Loucy (cell line): ENCODE data around the gene MACROD2.

ENCODE experiments used
- H2AFZ ChIP-seq: fragments of 200-600 bp; sonication (generic); 2 replicates; pipeline ENCODE4 v1.6.0; 2016; ENCODE audit warnings: antibody characterized with exemption, mild to moderate bottlenecking, low read length, moderate library complexity
- H3F3A ChIP-seq: fragments of 200-600 bp; 2 replicates; pipeline ENCODE4 v1.6.0; 2016; ENCODE audit warnings: antibody characterized with exemption, low read depth, mild to moderate bottlenecking
- H3K27me3 ChIP-seq: fragments of 200-600 bp; sonication (generic); 2 replicates; pipeline ENCODE4 v1.6.1; 2014; ENCODE audit warnings: low read length, mild to moderate bottlenecking; ENCODE audit not compliant: insufficient read depth, poor library complexity, severe bottlenecking
- H3K36me3 ChIP-seq: fragments of 200-600 bp; sonication (generic); 2 replicates; pipeline ENCODE4 v1.6.1; 2016; ENCODE audit warnings: low read length; ENCODE audit not compliant: insufficient read depth
- H3K4me1 ChIP-seq: fragments of 200-600 bp; sonication (generic); 2 replicates; pipeline ENCODE4 v1.5.1; 2014; ENCODE audit warnings: low read length, mild to moderate bottlenecking; ENCODE audit not compliant: insufficient read depth, poor library complexity, severe bottlenecking
- H3K4me2 ChIP-seq: fragments of 200-600 bp; sonication (generic); 2 replicates; pipeline ENCODE4 v1.6.0; 2014; ENCODE audit warnings: antibody characterized with exemption, low read length, low read depth, mild to moderate bottlenecking; ENCODE audit not compliant: poor library complexity, severe bottlenecking
- H3K4me3 ChIP-seq: fragments of 200-600 bp; sonication (generic); 2 replicates; pipeline ENCODE4 v1.5.1; 2014; ENCODE audit warnings: low read length, mild to moderate bottlenecking, mixed read lengths; ENCODE audit not compliant: poor library complexity, severe bottlenecking
- H3K79me2 ChIP-seq: fragments of 200-600 bp; sonication (generic); 2 replicates; pipeline ENCODE4 v1.6.1; 2014; ENCODE audit warnings: low read length; ENCODE audit not compliant: insufficient read depth
- H3K9ac ChIP-seq: fragments of 200-600 bp; sonication (generic); 2 replicates; pipeline ENCODE4 v1.6.0; 2014; ENCODE audit warnings: mild to moderate bottlenecking, low read depth, low read length, moderate library complexity; ENCODE audit not compliant: poor library complexity, severe bottlenecking
- H3K9me2 ChIP-seq: fragments of 200-600 bp; sonication (generic); replicated peaks from 2 replicates; pipeline ENCODE4 v1.6.1; 2016; ENCODE audit warnings: low read depth, low read length, mixed read lengths
- H3K9me3 ChIP-seq: fragments of 200-600 bp; sonication (generic); 2 replicates; pipeline ENCODE4 v1.6.1; 2014; ENCODE audit warnings: mild to moderate bottlenecking, antibody characterized with exemption, low read length, low read depth; ENCODE audit not compliant: insufficient read depth
- H4K20me1 ChIP-seq: fragments of 200-600 bp; sonication (generic); 2 replicates; pipeline ENCODE4 v1.6.0; 2014; ENCODE audit warnings: antibody characterized with exemption, low read length, mild to moderate bottlenecking; ENCODE audit not compliant: insufficient read depth, poor library complexity, severe bottlenecking
- EZH2phosphoT487 ChIP-seq: fragments of 200-600 bp; IDR thresholded peaks from 2 replicates; pipeline ENCODE4 v1.6.1; 2018; ENCODE audit warnings: antibody characterized with exemption, mild to moderate bottlenecking, moderate library complexity, borderline replicate concordance
- TF ChIP-seq, protein P1 (sequence below): fragments of 200-600 bp; sonication (generic); conservative IDR thresholded peaks from 2 replicates; pipeline ENCODE4 v1.5.1; 2014; ENCODE audit warnings: mild to moderate bottlenecking, antibody characterized with exemption, low read length

MACROD2 gene

GRCh38 chr20:15627089-15627488, 1631.8 kb downstream of the MACROD2 start:
- H3K4me1 ChIP-seq, result no peaks in the 10 kb centered on the region
- H3K4me2 ChIP-seq, result no peak overlapping the region
- H3K9ac ChIP-seq, result no peak overlapping the region
- H3K9me2 ChIP-seq, result no peaks in the 10 kb centered on the region
- peaks cover 4% of the 10 kb centered on the region; the same call in 1 of the 2 replicates for H3K9me3 ChIP-seq
- H3K4me3 ChIP-seq, result no peak overlapping the region
- no peak for TF ChIP-seq EZH2phosphoT487
- no peak overlapping the region for H2AFZ ChIP-seq
- no peaks in the 10 kb centered on the region for H4K20me1 ChIP-seq
- no peaks in the 10 kb centered on the region for H3K79me2 ChIP-seq
- no peaks in the 10 kb centered on the region for H3K27me3 ChIP-seq
- no peaks in the 10 kb centered on the region for H3K36me3 ChIP-seq
- H3F3A ChIP-seq, result no peaks in the 10 kb centered on the region

GRCh38 chr20:15627501-15627903, 1632.2 kb downstream of the MACROD2 start:
- no peaks in the 10 kb centered on the region for H3F3A ChIP-seq
- H3K27me3 ChIP-seq, result no peaks in the 10 kb centered on the region
- no peaks in the 10 kb centered on the region for H3K9me2 ChIP-seq
- H3K9me3 ChIP-seq, result peaks cover 4% of the 10 kb centered on the region; the same call in 1 of the 2 replicates
- H2AFZ ChIP-seq, result no peak overlapping the region
- no peak overlapping the region for H3K9ac ChIP-seq
- no peak overlapping the region for H3K4me2 ChIP-seq
- H3K4me3 ChIP-seq, result no peak overlapping the region
- H4K20me1 ChIP-seq, result no peaks in the 10 kb centered on the region
- no peaks in the 10 kb centered on the region for H3K4me1 ChIP-seq
- H3K36me3 ChIP-seq, result no peaks in the 10 kb centered on the region
- no peak for TF ChIP-seq EZH2phosphoT487
- TF ChIP-seq, protein P1, sequence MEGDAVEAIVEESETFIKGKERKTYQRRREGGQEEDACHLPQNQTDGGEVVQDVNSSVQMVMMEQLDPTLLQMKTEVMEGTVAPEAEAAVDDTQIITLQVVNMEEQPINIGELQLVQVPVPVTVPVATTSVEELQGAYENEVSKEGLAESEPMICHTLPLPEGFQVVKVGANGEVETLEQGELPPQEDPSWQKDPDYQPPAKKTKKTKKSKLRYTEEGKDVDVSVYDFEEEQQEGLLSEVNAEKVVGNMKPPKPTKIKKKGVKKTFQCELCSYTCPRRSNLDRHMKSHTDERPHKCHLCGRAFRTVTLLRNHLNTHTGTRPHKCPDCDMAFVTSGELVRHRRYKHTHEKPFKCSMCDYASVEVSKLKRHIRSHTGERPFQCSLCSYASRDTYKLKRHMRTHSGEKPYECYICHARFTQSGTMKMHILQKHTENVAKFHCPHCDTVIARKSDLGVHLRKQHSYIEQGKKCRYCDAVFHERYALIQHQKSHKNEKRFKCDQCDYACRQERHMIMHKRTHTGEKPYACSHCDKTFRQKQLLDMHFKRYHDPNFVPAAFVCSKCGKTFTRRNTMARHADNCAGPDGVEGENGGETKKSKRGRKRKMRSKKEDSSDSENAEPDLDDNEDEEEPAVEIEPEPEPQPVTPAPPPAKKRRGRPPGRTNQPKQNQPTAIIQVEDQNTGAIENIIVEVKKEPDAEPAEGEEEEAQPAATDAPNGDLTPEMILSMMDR, result no peak
- H3K79me2 ChIP-seq, result no peaks in the 10 kb centered on the region

GRCh38 chr20:15628851-15629353, 1633.6 kb downstream of the MACROD2 start:
- no peaks in the 10 kb centered on the region for H3K4me1 ChIP-seq
- no peaks in the 10 kb centered on the region for H3K79me2 ChIP-seq
- H3K9me2 ChIP-seq, result no peaks in the 10 kb centered on the region
- no peaks in the 10 kb centered on the region for H3K36me3 ChIP-seq
- TF ChIP-seq, protein P1, result no peak
- TF ChIP-seq EZH2phosphoT487, result no peak
- H3F3A ChIP-seq, result no peaks in the 10 kb centered on the region
- H3K9ac ChIP-seq, result no peak overlapping the region
- no peak overlapping the region for H3K4me3 ChIP-seq
- H4K20me1 ChIP-seq, result no peaks in the 10 kb centered on the region
- H2AFZ ChIP-seq, result no peak overlapping the region
- no peak overlapping the region for H3K4me2 ChIP-seq
- no peaks in the 10 kb centered on the region for H3K27me3 ChIP-seq
- peaks cover 4% of the 10 kb centered on the region; the same call in 1 of the 2 replicates for H3K9me3 ChIP-seq

- no peak overlapping the region for H2AFZ ChIP-seq
- no peak overlapping the region for H3K4me3 ChIP-seq
- no peaks in the 10 kb centered on the region for H3K9me2 ChIP-seq
- H3K27me3 ChIP-seq, result no peaks in the 10 kb centered on the region
- no peaks in the 10 kb centered on the region for H3K79me2 ChIP-seq
- no peak overlapping the region for H3K9ac ChIP-seq
- TF ChIP-seq EZH2phosphoT487, result no peak
- TF ChIP-seq, protein P1, result no peak
- H4K20me1 ChIP-seq, result no peaks in the 10 kb centered on the region
- H3K9me3 ChIP-seq, result peaks cover 4% of the 10 kb centered on the region; the same call in 1 of the 2 replicates
- no peak overlapping the region for H3K4me2 ChIP-seq
- H3F3A ChIP-seq, result no peaks in the 10 kb centered on the region
- no peaks in the 10 kb centered on the region for H3K4me1 ChIP-seq
- no peaks in the 10 kb centered on the region for H3K36me3 ChIP-seq
These were observed 1635.0 kb downstream of the MACROD2 start for GRCh38 chr20:15630360-15630759.
